Thyroid gland (tissue), 4 donors: ENCODE data around the gene BLOC1S4. TPM values are rescaled to one million over a fixed set of nuclear protein-coding genes. Genes with fewer than 3 reads are reported as not detected.

Source experiments
- DNase-seq, 2 donors: peaks; one replicate each; pipeline ENCODE4 v3.0.0-alpha.2; 2019
- H3K27ac ChIP-seq, 3 donors: fragments of 200-600 bp; sonication (generic); 1 replicate in 2 of 3; 2 replicates in 1 of 3; pipeline ENCODE4 v1.5.1; 2016 to 2019; ENCODE audit warnings: mild to moderate bottlenecking in 1 of 3, moderate library complexity in 1 of 3
- H3K27me3 ChIP-seq: fragments of 200-600 bp; sonication (generic); one replicate; pipeline ENCODE4 v1.5.1; 2019
- H3K36me3 ChIP-seq, 2 donors: fragments of 200-600 bp; sonication (generic); one replicate each; pipeline ENCODE4 v1.5.1; 2016 to 2019
- H3K4me1 ChIP-seq, 2 donors: fragments of 200-600 bp; sonication (generic); one replicate each; pipeline ENCODE4 v1.5.1; 2017 to 2019
- H3K4me3 ChIP-seq, 3 donors: fragments of 200-600 bp; sonication (generic); replicated peaks in 1 of 3; 1 replicate in 2 of 3; 2 replicates in 1 of 3; pipeline ENCODE4 v1.5.1; 2016; ENCODE audit warnings: mild to moderate bottlenecking in 1 of 3
- H3K9me3 ChIP-seq: fragments of 200-600 bp; sonication (generic); one replicate; pipeline ENCODE4 v1.5.1; 2017
- POLR2A ChIP-seq, 2 donors: fragments of 450-650 bp; IDR thresholded peaks; one replicate each; pipeline ENCODE4 v1.6.1; 2017; ENCODE audit warnings: antibody characterized with exemption in 2 of 2, mild to moderate bottlenecking in 2 of 2, moderate library complexity in 1 of 2
- WGBS, 2 donors: methylation state at CpG; one replicate each; pipeline ENCODE4 v1.1.5; 2017; 5-methylcytosine and 5-hydroxymethylcytosine counted together
- intact Hi-C: fragments of 100-400 bp; cut with DNase I; formaldehyde crosslinking; loops from one replicate; pipeline ENCODE4 v1.15.1; 2023
- total RNA-seq, 4 donors: library from RNA; depleted of rRNA; stranded (reverse); fragments of >200 nt; gene quantifications; one replicate each; pipeline ENCODE4 v1.2.3, GENCODE V29; 2016
- TF ChIP-seq, protein P1 (sequence below), 6 experiments: fragments of 200-600 bp in 3 of 6; fragments of 450-650 bp in 3 of 6; sonication (generic) in 3 of 6; IDR thresholded peaks; one replicate each; pipeline ENCODE4 v1.5.1; 2016 to 2019; ENCODE audit warnings: antibody characterized with exemption in 6 of 6, mild to moderate bottlenecking in 2 of 6, inconsistent platforms in 1 of 6, moderate library complexity in 1 of 6

The BLOC1S4 gene
- total RNA-seq, 4 donors from 2014 or later = 11.7 to 31.3 (median 22.1) TPM

GRCh38 chr4:6734165-6734786, 18.3 kb downstream of the BLOC1S4 start:
- Histone ChIP-seq H3K4me1 (peaks cover 4 to 10% of the 10 kb centered on the region in 2 donors), H3K4me3 (no peak overlapping the region), H3K27me3 (no peaks in the 10 kb centered on the region), H3K36me3 (no peaks in the 10 kb centered on the region), H3K27ac (no peak overlapping the region), H3K9me3 (no peaks in the 10 kb centered on the region)
- intact Hi-C loops = no loop called here
- no peak for DNase-seq
- 82 to 90% methylated on average over 16 of the region's 16 CpGs for WGBS, 2 donors
- TF ChIP-seq, protein P1, sequence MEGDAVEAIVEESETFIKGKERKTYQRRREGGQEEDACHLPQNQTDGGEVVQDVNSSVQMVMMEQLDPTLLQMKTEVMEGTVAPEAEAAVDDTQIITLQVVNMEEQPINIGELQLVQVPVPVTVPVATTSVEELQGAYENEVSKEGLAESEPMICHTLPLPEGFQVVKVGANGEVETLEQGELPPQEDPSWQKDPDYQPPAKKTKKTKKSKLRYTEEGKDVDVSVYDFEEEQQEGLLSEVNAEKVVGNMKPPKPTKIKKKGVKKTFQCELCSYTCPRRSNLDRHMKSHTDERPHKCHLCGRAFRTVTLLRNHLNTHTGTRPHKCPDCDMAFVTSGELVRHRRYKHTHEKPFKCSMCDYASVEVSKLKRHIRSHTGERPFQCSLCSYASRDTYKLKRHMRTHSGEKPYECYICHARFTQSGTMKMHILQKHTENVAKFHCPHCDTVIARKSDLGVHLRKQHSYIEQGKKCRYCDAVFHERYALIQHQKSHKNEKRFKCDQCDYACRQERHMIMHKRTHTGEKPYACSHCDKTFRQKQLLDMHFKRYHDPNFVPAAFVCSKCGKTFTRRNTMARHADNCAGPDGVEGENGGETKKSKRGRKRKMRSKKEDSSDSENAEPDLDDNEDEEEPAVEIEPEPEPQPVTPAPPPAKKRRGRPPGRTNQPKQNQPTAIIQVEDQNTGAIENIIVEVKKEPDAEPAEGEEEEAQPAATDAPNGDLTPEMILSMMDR (IDR thresholded peaks at IDR 0.05) = no peak
- no peak for TF ChIP-seq POLR2A (IDR thresholded peaks at IDR 0.05)

- intact Hi-C loops = no loop called here
- TF ChIP-seq POLR2A (IDR thresholded peaks at IDR 0.05) = no peak
Observed at GRCh38 chr4:6739920-6740319, 23.9 kb downstream of the BLOC1S4 start.

GRCh38 chr4:6740347-6740746, 24.4 kb downstream of the BLOC1S4 start:
- no peak for DNase-seq
- intact Hi-C loops = no loop called here
- Histone ChIP-seq H3K36me3 (no peaks in the 10 kb centered on the region), H3K4me3 (no peak overlapping the region), H3K27ac (no peak overlapping the region), H3K4me1 (no peaks in the 10 kb centered on the region), H3K9me3 (no peaks in the 10 kb centered on the region), H3K27me3 (no peaks in the 10 kb centered on the region)
- no peak for TF ChIP-seq POLR2A (IDR thresholded peaks at IDR 0.05)
- TF ChIP-seq, protein P1 (IDR thresholded peaks at IDR 0.05) = no peak
- WGBS, 2 donors = 83 to 93% methylated on average over 8 of the region's 8 CpGs

More at GRCh38 chr4:6739920-6740319, 23.9 kb downstream of the BLOC1S4 start:
- Histone ChIP-seq H3K4me3 (no peak overlapping the region), H3K9me3 (no peaks in the 10 kb centered on the region), H3K36me3 (no peaks in the 10 kb centered on the region), H3K27ac (no peak overlapping the region), H3K4me1 (no peaks in the 10 kb centered on the region), H3K27me3 (no peaks in the 10 kb centered on the region)
- DNase-seq = no peak
- WGBS, 2 donors = 88 to 90% methylated on average over 4 of the region's 4 CpGs

DNA sequence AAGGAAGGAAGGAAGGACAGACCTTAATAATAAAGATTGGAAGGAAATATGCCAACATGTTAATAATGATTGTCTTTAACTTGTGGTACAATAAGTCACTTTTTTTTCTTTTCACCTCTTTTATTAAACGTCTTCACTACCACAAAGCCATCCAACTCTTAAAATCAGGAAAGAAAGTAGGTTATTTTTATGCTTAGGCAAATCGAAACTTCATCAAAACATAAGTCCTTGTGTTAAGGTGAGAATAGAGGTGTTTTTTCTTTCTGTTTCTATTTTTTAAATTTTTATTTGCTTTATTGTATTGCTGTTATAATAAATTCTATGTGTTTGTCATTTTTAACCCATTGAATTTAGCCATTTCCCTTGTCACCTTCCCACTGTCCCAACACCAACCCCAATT, 26.5 kb downstream of the BLOC1S4 start:
- H3K27me3 ChIP-seq = no peaks in the 10 kb centered on the region
- intact Hi-C loops = no loop called here
- H3K27ac ChIP-seq = no peak overlapping the region
- no peaks in the 10 kb centered on the region for H3K36me3 ChIP-seq
- no peak overlapping the region for H3K4me3 ChIP-seq
- H3K4me1 ChIP-seq = peaks cover 10 to 14% of the 10 kb centered on the region in 2 donors
- 79 to 86% methylated on average over 2 of the region's 2 CpGs for WGBS, 2 donors
- no peaks in the 10 kb centered on the region for H3K9me3 ChIP-seq
- no peak for DNase-seq
- TF ChIP-seq, protein P1 (IDR thresholded peaks at IDR 0.05) = no peak
- TF ChIP-seq POLR2A (IDR thresholded peaks at IDR 0.05) = no peak

GRCh38 chr4:6742989-6743388, 27.0 kb downstream of the BLOC1S4 start:
- H3K4me3 ChIP-seq = no peak overlapping the region
- peaks cover 15 to 18% of the 10 kb centered on the region in 2 donors for H3K4me1 ChIP-seq
- no peaks in the 10 kb centered on the region for H3K36me3 ChIP-seq
- 81 to 85% methylated on average over 11 of the region's 11 CpGs for WGBS, 2 donors
- H3K9me3 ChIP-seq = no peaks in the 10 kb centered on the region
- no peak overlapping the region for H3K27ac ChIP-seq
- TF ChIP-seq, protein P1 (IDR thresholded peaks at IDR 0.05) = no peak
- no peak for TF ChIP-seq POLR2A (IDR thresholded peaks at IDR 0.05)
- intact Hi-C loops = no loop called here
- H3K27me3 ChIP-seq = no peaks in the 10 kb centered on the region
- no peak for DNase-seq
